H9 (cell line): Measurements from ENCODE around the gene KIF5C. TPM values are rescaled to one million over a fixed set of nuclear protein-coding genes. Genes with fewer than 3 reads are reported as not detected.

ENCODE experiments used
- DNase-seq: peaks from one replicate; pipeline ENCODE4 v3.0.0-alpha.2; 2017
- H2AFZ ChIP-seq: one replicate; pipeline ENCODE4 v1.6.1; 2013; ENCODE audit warnings: mild to moderate bottlenecking, low read length, control low read depth, moderate library complexity
- H2AK5ac ChIP-seq: 2 replicates; pipeline ENCODE4 v1.6.1; 2013; ENCODE audit warnings: low read length, control low read depth, mixed read lengths; ENCODE audit not compliant: insufficient read length
- H2BK120ac ChIP-seq: one replicate; pipeline ENCODE4 v1.6.1; 2013; ENCODE audit warnings: low read depth, mild to moderate bottlenecking, low read length, control low read depth, inconsistent platforms; ENCODE audit not compliant: poor library complexity, severe bottlenecking
- H2BK12ac ChIP-seq: 2 replicates; pipeline ENCODE4 v1.6.1; 2013; ENCODE audit warnings: low read length, control low read depth, mixed read lengths, low read depth; ENCODE audit not compliant: insufficient read length
- H2BK15ac ChIP-seq: 2 replicates; pipeline ENCODE4 v1.6.1; 2013; ENCODE audit warnings: low read depth, low read length, control low read depth
- H2BK20ac ChIP-seq: one replicate; pipeline ENCODE4 v1.6.1; 2013; ENCODE audit warnings: low read depth, mild to moderate bottlenecking, low read length, control low read depth, inconsistent platforms; ENCODE audit not compliant: poor library complexity, severe bottlenecking
- H2BK5ac ChIP-seq: 2 replicates; pipeline ENCODE4 v1.6.1; 2013; ENCODE audit warnings: low read length, control low read depth, mixed read lengths; ENCODE audit not compliant: insufficient read length
- H3K14ac ChIP-seq: 2 replicates; pipeline ENCODE4 v1.6.1; 2013; ENCODE audit warnings: low read length, control low read depth; ENCODE audit not compliant: insufficient read depth
- H3K18ac ChIP-seq: 2 replicates; pipeline ENCODE4 v1.6.1; 2013; ENCODE audit warnings: low read depth, mild to moderate bottlenecking, mixed read lengths, low read length, control low read depth; ENCODE audit not compliant: insufficient read length
- H3K23ac ChIP-seq: 2 replicates; pipeline ENCODE4 v1.6.1; 2013; ENCODE audit warnings: low read length, control low read depth, mixed read lengths, low read depth; ENCODE audit not compliant: insufficient read length
- H3K23me2 ChIP-seq: 2 replicates; pipeline ENCODE4 v1.6.1; 2013; ENCODE audit warnings: low read depth, mild to moderate bottlenecking, mixed read lengths, low read length, control low read depth; ENCODE audit not compliant: insufficient read length, poor library complexity, severe bottlenecking
- H3K27ac ChIP-seq: 2 replicates; pipeline ENCODE4 v1.5.1; 2013; ENCODE audit warnings: low read length, control low read depth, mixed read lengths, low read depth; ENCODE audit not compliant: insufficient read length
- H3K27me3 ChIP-seq: 2 replicates; pipeline ENCODE4 v1.6.1; 2013; ENCODE audit warnings: low read length, control low read depth, inconsistent platforms; ENCODE audit not compliant: insufficient read depth
- H3K4ac ChIP-seq: 2 replicates; pipeline ENCODE4 v1.6.1; 2013; ENCODE audit warnings: low read depth, mild to moderate bottlenecking, control low read depth, inconsistent platforms, low read length, moderate library complexity
- H3K4me1 ChIP-seq: 2 replicates; pipeline ENCODE4 v1.6.1; 2013; ENCODE audit warnings: low read length, control low read depth, inconsistent platforms; ENCODE audit not compliant: insufficient read depth
- H3K4me2 ChIP-seq: 2 replicates; pipeline ENCODE4 v1.6.1; 2013; ENCODE audit warnings: low read length, control low read depth, mixed read lengths; ENCODE audit not compliant: insufficient read length, insufficient read depth
- H3K56ac ChIP-seq: 2 replicates; pipeline ENCODE4 v1.6.1; 2013; ENCODE audit warnings: low read depth, mild to moderate bottlenecking, mixed read lengths, low read length, control low read depth; ENCODE audit not compliant: insufficient read length
- H3K79me1 ChIP-seq: 2 replicates; pipeline ENCODE4 v1.6.1; 2013; ENCODE audit warnings: low read depth, mild to moderate bottlenecking, moderate library complexity, low read length, control low read depth, inconsistent platforms; ENCODE audit not compliant: insufficient read depth, poor library complexity, severe bottlenecking
- H3K79me2 ChIP-seq: 2 replicates; pipeline ENCODE4 v1.6.1; 2013; ENCODE audit warnings: low read length, control low read depth, inconsistent platforms; ENCODE audit not compliant: insufficient read depth
- H3K9ac ChIP-seq: 2 replicates; pipeline ENCODE4 v1.6.1; 2013; ENCODE audit warnings: low read length, control low read depth, mixed read lengths; ENCODE audit not compliant: insufficient read length; ENCODE audit errors: extremely low read depth
- H3K9me3 ChIP-seq: one replicate; pipeline ENCODE4 v1.6.1; 2013; ENCODE audit warnings: low read depth, low read length, inconsistent platforms; ENCODE audit not compliant: control insufficient read depth
- H3T11ph ChIP-seq: one replicate; pipeline ENCODE4 v1.6.1; 2013; ENCODE audit warnings: mild to moderate bottlenecking, low read length, control low read depth, inconsistent platforms
- H4K20me1 ChIP-seq: one replicate; pipeline ENCODE4 v1.6.1; 2013; ENCODE audit not compliant: control insufficient read depth, insufficient read length, insufficient read depth
- H4K5ac ChIP-seq: 2 replicates; pipeline ENCODE4 v1.6.1; 2013; ENCODE audit warnings: low read depth, mild to moderate bottlenecking, mixed read lengths, low read length, control low read depth; ENCODE audit not compliant: insufficient read length
- H4K8ac ChIP-seq: replicated peaks from 2 replicates; pipeline ENCODE4 v1.6.1; 2013; ENCODE audit warnings: low read length, control low read depth, mixed read lengths, low read depth; ENCODE audit not compliant: insufficient read length
- H4K91ac ChIP-seq: 2 replicates; pipeline ENCODE4 v1.6.1; 2013; ENCODE audit warnings: low read depth, mild to moderate bottlenecking, moderate library complexity, mixed read lengths, low read length, control low read depth; ENCODE audit not compliant: insufficient read length
- H3K27ac Mint-ChIP-seq, 3 experiments: 2 replicates in 2 of 3; 3 replicates in 1 of 3; pipeline ENCODE4 v1.8.0; 2020 to 2021; ENCODE audit warnings: mixed read lengths in 3 of 3, mild to moderate bottlenecking in 1 of 3, moderate library complexity in 1 of 3
- H3K27me3 Mint-ChIP-seq: 2 replicates; pipeline ENCODE4 v1.8.0; 2021; ENCODE audit warnings: low read depth, mild to moderate bottlenecking, moderate library complexity, mixed read lengths
- H3K36me3 Mint-ChIP-seq, 3 experiments: 2 replicates in 2 of 3; 3 replicates in 1 of 3; pipeline ENCODE4 v1.8.0; 2020 to 2021; ENCODE audit warnings: low read depth in 3 of 3, mixed read lengths in 3 of 3; ENCODE audit not compliant: insufficient read depth in 1 of 3
- H3K4me1 Mint-ChIP-seq, 2 experiments: 2 replicates each; pipeline ENCODE4 v1.8.0; 2020; ENCODE audit warnings: mixed read lengths in 2 of 2
- H3K4me3 Mint-ChIP-seq, 2 experiments: 2 replicates in 1 of 2; 3 replicates in 1 of 2; pipeline ENCODE4 v1.8.0; 2020 to 2021; ENCODE audit warnings: mild to moderate bottlenecking in 2 of 2, mixed read lengths in 2 of 2, moderate library complexity in 1 of 2
- H3K9me3 Mint-ChIP-seq, 2 experiments: 2 replicates in 1 of 2; 3 replicates in 1 of 2; pipeline ENCODE4 v1.8.0; 2020; ENCODE audit warnings: mild to moderate bottlenecking in 2 of 2, mixed read lengths in 2 of 2, moderate library complexity in 1 of 2
- CTCF ChIP-seq: fragments of 200-600 bp; sonication (generic); conservative IDR thresholded peaks from 3 replicates; pipeline ENCODE4 v1.8.0; 2021; ENCODE audit warnings: antibody characterized with exemption, mild to moderate bottlenecking
- WGBS: extraction: QIAGEN DNeasy Blood & Tissue Kit; methylation state at CpG from one replicate; pipeline ENCODE4 v1.1.7; 2013; ENCODE audit warnings: missing lambda C conversion rate, low lambda C conversion rate, mixed read lengths; ENCODE audit not compliant: insufficient read length; ENCODE audit errors: extremely low coverage; 5-methylcytosine and 5-hydroxymethylcytosine counted together
- total RNA-seq: library from RNA; stranded (reverse); gene quantifications from 2 replicates; pipeline ENCODE4 v1.2.1, GENCODE V29; 2021

Gene KIF5C
- total RNA-seq, 1 experiment from 2014 or later = 52.9 TPM

GRCh38 chr2:148832637-148833036 lies 42.4 kb upstream of the KIF5C start:
- Histone ChIP-seq H3K79me2 (no peaks in the 10 kb centered on the region), H3K18ac (no peak overlapping the region), H3K56ac (no peak overlapping the region), H3K9me3 (no peaks in the 10 kb centered on the region), H2BK20ac (no peak overlapping the region), H2BK12ac (no peak overlapping the region), H3K23ac (no peak overlapping the region), H2AK5ac (no peak overlapping the region), H4K91ac (no peak overlapping the region), H2BK15ac (no peak overlapping the region), H4K20me1 (no peaks in the 10 kb centered on the region), H3K4me2 (no peak overlapping the region), H3K14ac (no peak overlapping the region), H2BK5ac (no peak overlapping the region), H3K4me1 (no peaks in the 10 kb centered on the region), H3K27me3 (no peaks in the 10 kb centered on the region), H4K5ac (no peak overlapping the region), H2BK120ac (no peak overlapping the region), H4K8ac (no peak overlapping the region), H3K27ac (no peak overlapping the region), H3T11ph (no peak overlapping the region), H3K4ac (no peak overlapping the region), H2AFZ (no peak overlapping the region), H3K23me2 (no peaks in the 10 kb centered on the region), H3K79me1 (no peaks in the 10 kb centered on the region), H3K9ac (no peak overlapping the region)
- no CpG with 5 or more reads among the region's 7 CpGs for WGBS
- Mint-ChIP-seq H3K9me3 (no peaks in the 10 kb centered on the region), H3K27ac (no peak overlapping the region), H3K4me3 (no peak overlapping the region), H3K4me1 (peaks cover 2 to 10% of the 10 kb centered on the region in 2 experiments; a peak in 2 of 4 replicates), H3K36me3 (no peaks in the 10 kb centered on the region; a peak in 1 of 7 replicates), H3K27me3 (peaks cover 13% of the 10 kb centered on the region)
- no peak for TF ChIP-seq CTCF
- no peak for DNase-seq
